ENCODE results near the gene CATSPER1.

The CATSPER1 gene

GRCh38 chr11:66042996-66043906 lies 17.0 kb upstream of the CATSPER1 start:
- no peak for ATAC-seq
- TF ChIP-seq ZFP30 (CRISPR knock-in tag; IDR thresholded peaks at IDR 0.05) (no peak), RARB (CRISPR knock-in tag; IDR thresholded peaks at IDR 0.05) (no peak), ESRRG (CRISPR knock-in tag; IDR thresholded peaks at IDR 0.05) (no peak), GLIS3 (CRISPR knock-in tag; IDR thresholded peaks at IDR 0.05) (no peak), PPARA (CRISPR knock-in tag; IDR thresholded peaks at IDR 0.05; ENCODE audit: borderline replicate concordance) (no peak), TCF4 (CRISPR knock-in tag; IDR thresholded peaks at IDR 0.05; ENCODE audit: borderline replicate concordance) (no peak), ZNF70 (CRISPR knock-in tag; IDR thresholded peaks at IDR 0.05) (no peak), CSRNP3 (CRISPR knock-in tag; IDR thresholded peaks at IDR 0.05) (no peak), ARNTL (CRISPR knock-in tag; IDR thresholded peaks at IDR 0.05; ENCODE audit: borderline replicate concordance, low read depth) (no peak), POU6F1 (CRISPR knock-in tag; IDR thresholded peaks at IDR 0.05; ENCODE audit: borderline replicate concordance, low read depth) (no peak), CSDC2 (CRISPR knock-in tag; IDR thresholded peaks at IDR 0.05) (no peak), SNAI2 (CRISPR knock-in tag; IDR thresholded peaks at IDR 0.05) (no peak), TOX (CRISPR knock-in tag; IDR thresholded peaks at IDR 0.05; ENCODE audit: borderline replicate concordance) (no peak), OSR1 (CRISPR knock-in tag; IDR thresholded peaks at IDR 0.05) (no peak), PATZ1 (CRISPR knock-in tag; IDR thresholded peaks at IDR 0.05; ENCODE audit: borderline replicate concordance) (no peak), ZFP3 (CRISPR knock-in tag; IDR thresholded peaks at IDR 0.05) (no peak), CREB5 (CRISPR knock-in tag; IDR thresholded peaks at IDR 0.05; ENCODE audit: low read depth) (no peak), BACH2 (CRISPR knock-in tag; IDR thresholded peaks at IDR 0.05; ENCODE audit: borderline replicate concordance) (no peak), ZC3H10 (CRISPR knock-in tag; IDR thresholded peaks at IDR 0.05) (no peak)

GRCh38 chr11:66042227-66042995 lies 16.1 kb upstream of the CATSPER1 start:
- ATAC-seq = no peak

More at GRCh38 chr11:66042227-66042995, 16.1 kb upstream of the CATSPER1 start:
- TF ChIP-seq CSDC2 (CRISPR knock-in tag; IDR thresholded peaks at IDR 0.05) (no peak), PPARA (CRISPR knock-in tag; IDR thresholded peaks at IDR 0.05; ENCODE audit: borderline replicate concordance) (no peak), TSHZ2 (CRISPR knock-in tag; IDR thresholded peaks at IDR 0.05) (no peak), SNAI2 (CRISPR knock-in tag; IDR thresholded peaks at IDR 0.05) (no peak), CREB5 (CRISPR knock-in tag; IDR thresholded peaks at IDR 0.05; ENCODE audit: low read depth) (no peak), POU6F1 (CRISPR knock-in tag; IDR thresholded peaks at IDR 0.05; ENCODE audit: borderline replicate concordance, low read depth) (no peak), ZNF8 (CRISPR knock-in tag; IDR thresholded peaks at IDR 0.05) (no peak), ZNF565 (CRISPR knock-in tag; conservative IDR thresholded peaks at IDR 0.05; ENCODE audit: low read depth) (no peak)
